Measurements from ENCODE around the gene AKAP13. TPM values are rescaled to one million over a fixed set of nuclear protein-coding genes. Genes with fewer than 3 reads are reported as not detected.
"Not testable (repeated sequence)": the region's sequence is repeated elsewhere in the genome, so short reads cannot be mapped to it uniquely, and the experiment has no call there.

AKAP13 gene
- total RNA-seq, 4 donors from 2014 or later: 105 to 167 (median 129) TPM

GRCh38 chr15:85482894-85483293, 102.5 kb downstream of the AKAP13 start:
- intact Hi-C loops (cut with DNase I; ENCODE audit: low total_unique reads): no loop called here
- no peak overlapping the region for H3K4me3 ChIP-seq (ENCODE audit: low read depth, poor library complexity, severe bottlenecking)
- 45 to 49% methylated on average over 6 of the region's 6 CpGs for WGBS, 2 donors
- TF ChIP-seq, protein P1, sequence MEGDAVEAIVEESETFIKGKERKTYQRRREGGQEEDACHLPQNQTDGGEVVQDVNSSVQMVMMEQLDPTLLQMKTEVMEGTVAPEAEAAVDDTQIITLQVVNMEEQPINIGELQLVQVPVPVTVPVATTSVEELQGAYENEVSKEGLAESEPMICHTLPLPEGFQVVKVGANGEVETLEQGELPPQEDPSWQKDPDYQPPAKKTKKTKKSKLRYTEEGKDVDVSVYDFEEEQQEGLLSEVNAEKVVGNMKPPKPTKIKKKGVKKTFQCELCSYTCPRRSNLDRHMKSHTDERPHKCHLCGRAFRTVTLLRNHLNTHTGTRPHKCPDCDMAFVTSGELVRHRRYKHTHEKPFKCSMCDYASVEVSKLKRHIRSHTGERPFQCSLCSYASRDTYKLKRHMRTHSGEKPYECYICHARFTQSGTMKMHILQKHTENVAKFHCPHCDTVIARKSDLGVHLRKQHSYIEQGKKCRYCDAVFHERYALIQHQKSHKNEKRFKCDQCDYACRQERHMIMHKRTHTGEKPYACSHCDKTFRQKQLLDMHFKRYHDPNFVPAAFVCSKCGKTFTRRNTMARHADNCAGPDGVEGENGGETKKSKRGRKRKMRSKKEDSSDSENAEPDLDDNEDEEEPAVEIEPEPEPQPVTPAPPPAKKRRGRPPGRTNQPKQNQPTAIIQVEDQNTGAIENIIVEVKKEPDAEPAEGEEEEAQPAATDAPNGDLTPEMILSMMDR (IDR thresholded peaks at IDR 0.05): no peak
- TF ChIP-seq POLR2A (IDR thresholded peaks at IDR 0.05): no peak
- DNase-seq (ENCODE audit: low spot score in 2 of 2): no peak

DNA sequence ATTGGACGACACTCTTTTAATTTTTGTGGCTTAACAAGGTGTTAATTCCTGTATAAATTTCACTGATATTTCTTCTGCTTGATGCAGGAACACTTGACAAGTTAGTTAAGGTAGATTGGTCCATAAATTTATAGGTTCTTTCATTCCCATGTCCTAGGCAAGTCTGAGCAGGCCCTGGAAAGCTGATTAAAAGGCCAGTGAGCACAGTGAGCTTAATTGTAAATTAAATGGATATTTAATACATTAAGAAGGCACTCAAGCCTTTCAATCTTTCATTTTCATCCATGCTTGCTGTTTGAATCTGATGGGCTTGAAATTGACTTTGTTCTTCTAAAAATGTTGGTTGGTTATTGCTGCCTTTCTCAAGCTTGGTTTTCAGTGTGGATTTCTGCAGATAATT, 103.6 kb downstream of the AKAP13 start:
- intact Hi-C loops (cut with DNase I; ENCODE audit: low total_unique reads); DNase-seq (ENCODE audit: low spot score in 2 of 2); H3K4me3 ChIP-seq (ENCODE audit: low read depth, poor library complexity, severe bottlenecking): not testable (repeated sequence)
- WGBS, 2 donors: 59 to 75% methylated on average over 1 of the region's 1 CpG

DNA sequence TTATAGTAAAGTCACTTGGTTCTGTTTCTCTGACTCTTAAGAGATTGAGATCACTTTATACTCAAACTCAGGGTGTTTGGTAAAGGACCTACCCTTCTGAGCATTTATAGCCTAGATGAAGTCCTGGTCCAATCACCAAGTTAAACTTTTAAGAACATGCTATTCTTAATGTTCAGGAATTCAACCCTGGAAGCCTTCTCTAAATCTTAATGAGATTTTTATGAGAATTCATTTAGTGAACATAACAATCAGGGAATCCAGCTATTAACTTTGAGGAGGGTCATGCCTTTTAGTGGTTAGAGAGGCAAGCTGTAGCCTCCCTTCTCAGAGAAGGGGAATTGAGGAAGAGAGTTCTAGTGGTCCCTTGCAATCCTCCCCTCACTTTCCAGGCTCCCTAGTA, 104.5 kb downstream of the AKAP13 start:
- DNase-seq (ENCODE audit: low spot score in 2 of 2); H3K4me3 ChIP-seq (ENCODE audit: low read depth, poor library complexity, severe bottlenecking); intact Hi-C loops (cut with DNase I; ENCODE audit: low total_unique reads): not testable (repeated sequence)

GRCh38 chr15:85485956-85486567, 105.7 kb downstream of the AKAP13 start:
- TF ChIP-seq POLR2A (IDR thresholded peaks at IDR 0.05): no peak
- TF ChIP-seq, protein P1 (IDR thresholded peaks at IDR 0.05): no peak
- H3K4me3 ChIP-seq (ENCODE audit: low read depth, poor library complexity, severe bottlenecking): no peak overlapping the region
- peak in 1 of 2 donors; percentile 80 for DNase-seq (ENCODE audit: low spot score in 2 of 2)
- intact Hi-C loops (cut with DNase I; ENCODE audit: low total_unique reads): no loop called here

- DNase-seq (ENCODE audit: low spot score in 2 of 2); intact Hi-C loops (cut with DNase I; ENCODE audit: low total_unique reads); H3K4me3 ChIP-seq (ENCODE audit: low read depth, poor library complexity, severe bottlenecking): not testable (repeated sequence)
- WGBS, 2 donors: 85 to 87% methylated on average over 7 of the region's 7 CpGs
Measured at GRCh38 chr15:85487796-85488195, 107.4 kb downstream of the AKAP13 start.

GRCh38 chr15:85488997-85489396, 108.6 kb downstream of the AKAP13 start:
- no peak for DNase-seq (ENCODE audit: low spot score in 2 of 2)
- TF ChIP-seq, protein P1 (IDR thresholded peaks at IDR 0.05): no peak
- TF ChIP-seq POLR2A (IDR thresholded peaks at IDR 0.05): no peak
- intact Hi-C loops (cut with DNase I; ENCODE audit: low total_unique reads): no loop called here
- H3K4me3 ChIP-seq (ENCODE audit: low read depth, poor library complexity, severe bottlenecking): no peak overlapping the region
- 36 to 63% methylated on average over 1 of the region's 1 CpG for WGBS, 2 donors

DNA sequence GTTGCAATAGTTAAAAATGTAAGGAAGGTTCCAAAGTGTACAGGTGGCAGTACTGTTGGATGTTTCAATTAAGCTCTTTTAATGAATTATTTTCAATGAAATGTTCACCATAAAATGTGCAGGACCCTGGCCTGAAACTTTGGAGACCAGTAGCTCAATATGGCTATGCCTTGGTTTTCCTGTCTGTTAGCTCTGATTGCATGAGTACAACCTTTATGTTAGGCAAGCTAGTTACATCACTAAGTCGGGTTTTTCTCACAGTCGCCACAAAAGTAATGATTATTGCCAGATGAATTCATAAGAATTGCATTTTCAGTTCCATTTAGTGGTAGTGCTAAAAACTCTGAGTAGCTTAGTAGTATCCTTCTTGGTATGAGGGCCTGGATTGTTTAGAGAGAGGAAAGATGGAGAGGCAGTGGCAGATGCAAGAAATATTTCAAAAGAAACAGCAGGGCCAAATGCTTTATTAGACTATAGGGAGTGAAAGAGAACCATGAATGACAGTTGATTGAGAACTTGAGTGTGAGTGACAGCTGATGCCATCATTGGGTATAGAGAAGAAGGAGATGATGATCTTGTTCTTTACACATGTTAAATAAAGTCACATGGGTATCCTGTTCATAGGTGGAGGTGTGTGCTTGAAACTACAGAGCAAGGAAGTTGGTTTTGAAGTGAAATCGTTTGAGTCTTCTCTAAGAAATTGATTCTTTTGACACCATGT, 109.5 kb downstream of the AKAP13 start:
- WGBS, 2 donors: 74 to 81% methylated on average over 3 of the region's 3 CpGs
- H3K4me3 ChIP-seq (ENCODE audit: low read depth, poor library complexity, severe bottlenecking): no peak overlapping the region
- TF ChIP-seq, protein P1 (IDR thresholded peaks at IDR 0.05): no peak
- no peak for TF ChIP-seq POLR2A (IDR thresholded peaks at IDR 0.05)
- intact Hi-C loops (cut with DNase I; ENCODE audit: low total_unique reads): no loop called here
- DNase-seq (ENCODE audit: low spot score in 2 of 2): no peak
